IMR-90 (cell line): Measurements from ENCODE around the gene ITGB5. TPM values are rescaled to one million over a fixed set of nuclear protein-coding genes. Genes with fewer than 3 reads are reported as not detected.

Source experiments
- ATAC-seq: fragments of 200-7000 bp; cut with Tn5 transposase; 2 replicates; pipeline ENCODE4 v1.9.1; 2020; ENCODE audit warnings: low read depth, mild to moderate bottlenecking, moderate library complexity
- BruUV-seq: library from RNA; stranded (reverse); fragments of 400-500 nt; replicated peaks from 2 replicates; lab custom pipeline; 2021; lab: Mats Ljungman, UMichigan
- CTCF ChIA-PET: fragments of 300-600 bp; formaldehyde crosslinking; extraction: SDS; loops from one replicate; lab custom pipeline; 2021; ENCODE audit warnings: antibody characterized with exemption; lab: Yijun Ruan, JAX
- POLR2A ChIA-PET: fragments of 300-600 bp; sonication (Branson Sonifier 250); formaldehyde crosslinking; loops from one replicate; lab custom pipeline; 2022; ENCODE audit warnings: antibody characterized with exemption; ENCODE audit not compliant: unreplicated experiment; lab: Charles Lee
- DNase-seq: peaks from one replicate; pipeline ENCODE4 v3.0.0; 2013
- H2AFZ ChIP-seq: replicated peaks from 2 replicates; pipeline ENCODE3; 2013; ENCODE audit warnings: low read length, mild to moderate bottlenecking; ENCODE audit not compliant: poor library complexity
- H2AK5ac ChIP-seq: 2 replicates; pipeline ENCODE4 v1.6.1; 2013; ENCODE audit warnings: low read depth, low read length, inconsistent platforms
- H2AK9ac ChIP-seq: replicated peaks from 2 replicates; pipeline ENCODE3; 2013; ENCODE audit warnings: mild to moderate bottlenecking, low read depth, low read length, moderate library complexity; ENCODE audit not compliant: poor library complexity
- H2BK120ac ChIP-seq: 2 replicates; pipeline ENCODE4 v1.6.1; 2013; ENCODE audit warnings: low read depth, low read length, inconsistent platforms
- H2BK15ac ChIP-seq: 3 replicates; pipeline ENCODE4 v1.6.1; 2013; ENCODE audit warnings: low read depth, low read length, inconsistent platforms
- H2BK20ac ChIP-seq: 2 replicates; pipeline ENCODE4 v1.6.1; 2013; ENCODE audit warnings: low read depth, mild to moderate bottlenecking, inconsistent platforms, low read length, moderate library complexity
- H2BK5ac ChIP-seq: 2 replicates; pipeline ENCODE4 v1.6.1; 2013; ENCODE audit warnings: mild to moderate bottlenecking, low read depth, low read length, inconsistent platforms; ENCODE audit not compliant: poor library complexity, severe bottlenecking
- H3K14ac ChIP-seq: replicated peaks from 2 replicates; pipeline ENCODE4 v1.6.1; 2013; ENCODE audit warnings: low read depth, low read length, inconsistent platforms
- H3K18ac ChIP-seq: 2 replicates; pipeline ENCODE4 v1.6.1; 2013; ENCODE audit warnings: low read depth, low read length, control low read depth
- H3K23ac ChIP-seq: 2 replicates; pipeline ENCODE4 v1.6.1; 2013; ENCODE audit warnings: low read depth, low read length, inconsistent platforms
- H3K27ac ChIP-seq: 2 replicates; pipeline ENCODE4 v1.5.1; 2013; ENCODE audit warnings: mild to moderate bottlenecking, control low read depth, low read length; ENCODE audit not compliant: insufficient read depth
- H3K27me3 ChIP-seq: 2 replicates; pipeline ENCODE4 v1.6.1; 2013; ENCODE audit warnings: low read length; ENCODE audit not compliant: control insufficient read depth, insufficient read depth
- H3K36me3 ChIP-seq: 2 replicates; pipeline ENCODE4 v1.6.1; 2013; ENCODE audit warnings: low read length, mixed read lengths; ENCODE audit not compliant: control insufficient read depth, insufficient read depth
- H3K4ac ChIP-seq: 2 replicates; pipeline ENCODE4 v1.6.1; 2013; ENCODE audit warnings: low read depth, low read length, inconsistent platforms
- H3K4me1 ChIP-seq: 2 replicates; pipeline ENCODE4 v1.6.1; 2013; ENCODE audit warnings: low read length, mixed read lengths; ENCODE audit not compliant: control insufficient read depth, insufficient read depth
- H3K4me2 ChIP-seq: 2 replicates; pipeline ENCODE4 v1.6.1; 2013; ENCODE audit warnings: low read depth, mild to moderate bottlenecking, control low read depth, low read length, moderate library complexity
- H3K4me3 ChIP-seq: 2 replicates; pipeline ENCODE4 v1.5.1; 2013; ENCODE audit warnings: low read depth, mild to moderate bottlenecking, control low read depth, low read length, moderate library complexity; ENCODE audit not compliant: insufficient read depth
- H3K56ac ChIP-seq: 2 replicates; pipeline ENCODE4 v1.6.1; 2013; ENCODE audit warnings: low read length, inconsistent platforms; ENCODE audit not compliant: insufficient read depth; ENCODE audit errors: extremely low read depth
- H3K79me1 ChIP-seq, 2 experiments: 2 replicates each; pipeline ENCODE4 v1.6.1; 2013; ENCODE audit warnings: low read length in 2 of 2, inconsistent platforms in 1 of 2, low read depth in 1 of 2
- H3K9ac ChIP-seq: 2 replicates; pipeline ENCODE4 v1.6.1; 2013; ENCODE audit warnings: low read depth, low read length, control low read depth
- H3K9me1 ChIP-seq: 2 replicates; pipeline ENCODE4 v1.6.1; 2013; ENCODE audit warnings: low read length, inconsistent platforms; ENCODE audit not compliant: insufficient read depth
- H3K9me3 ChIP-seq: 2 replicates; pipeline ENCODE4 v1.6.1; 2013; ENCODE audit warnings: low read length; ENCODE audit not compliant: control insufficient read depth, insufficient read depth
- H4K20me1 ChIP-seq: 2 replicates; pipeline ENCODE4 v1.6.1; 2013; ENCODE audit warnings: low read length, inconsistent platforms; ENCODE audit not compliant: insufficient read depth
- H4K5ac ChIP-seq: 2 replicates; pipeline ENCODE4 v1.6.1; 2013; ENCODE audit warnings: mild to moderate bottlenecking, low read depth, low read length, control low read depth
- H4K8ac ChIP-seq, 2 experiments: 2 replicates each; pipeline ENCODE4 v1.6.1; 2013; ENCODE audit warnings: low read depth in 2 of 2, low read length in 2 of 2, control low read depth in 1 of 2, inconsistent platforms in 1 of 2
- H4K91ac ChIP-seq: 2 replicates; pipeline ENCODE4 v1.6.1; 2013; ENCODE audit warnings: low read depth, low read length, inconsistent platforms; ENCODE audit not compliant: insufficient read depth
- BHLHE40 ChIP-seq: fragments of 150-350 bp; IDR thresholded peaks from 2 replicates; pipeline ENCODE4 v1.6.1; 2016; ENCODE audit warnings: mild to moderate bottlenecking, low read depth, low read length
- CHD1 ChIP-seq: IDR thresholded peaks from 2 replicates; pipeline ENCODE4 v1.6.1; 2012; ENCODE audit warnings: low read depth, low read length, improper control_type of control experiment
- FOS ChIP-seq: fragments of 150-350 bp; IDR thresholded peaks from 2 replicates; pipeline ENCODE4 v1.6.1; 2016; ENCODE audit warnings: low read depth, low read length
- MAZ ChIP-seq: IDR thresholded peaks from 2 replicates; pipeline ENCODE4 v1.6.1; 2012; ENCODE audit warnings: low read depth, mild to moderate bottlenecking, low read length, improper control_type of control experiment, moderate library complexity, borderline replicate concordance
- MXI1 ChIP-seq: IDR thresholded peaks from 2 replicates; pipeline ENCODE4 v1.6.1; 2012; ENCODE audit warnings: low read depth, mild to moderate bottlenecking, low read length, moderate library complexity, borderline replicate concordance
- NFE2L2 ChIP-seq: fragments of 150-350 bp; IDR thresholded peaks from 2 replicates; pipeline ENCODE4 v1.6.1; 2016; ENCODE audit warnings: low read depth, mild to moderate bottlenecking, low read length
- POLR2A ChIP-seq: IDR thresholded peaks from 2 replicates; pipeline ENCODE4 v1.6.1; 2012; ENCODE audit warnings: mild to moderate bottlenecking, low read depth, low read length
- RAD21 ChIP-seq: IDR thresholded peaks from 2 replicates; pipeline ENCODE4 v1.6.1; 2012; ENCODE audit warnings: low read length, improper control_type of control experiment
- RCOR1 ChIP-seq: IDR thresholded peaks from 2 replicates; pipeline ENCODE4 v1.6.1; 2012; ENCODE audit warnings: mild to moderate bottlenecking, low read length, improper control_type of control experiment; ENCODE audit not compliant: insufficient replicate concordance
- SMC3 ChIP-seq: fragments of 150-350 bp; IDR thresholded peaks from 2 replicates; pipeline ENCODE4 v1.6.1; 2016; ENCODE audit warnings: low read depth, mild to moderate bottlenecking, antibody characterized with exemption, low read length, moderate library complexity
- USF2 ChIP-seq: fragments of 150-350 bp; IDR thresholded peaks from 2 replicates; pipeline ENCODE4 v1.6.1; 2017; ENCODE audit warnings: mild to moderate bottlenecking, antibody characterized with exemption, low read length, low read depth
- WGBS, 2 experiments: methylation state at CpG; one replicate each; pipeline versions ENCODE4 v1.1.5 to v1.1.7; 2013; ENCODE audit warnings: missing lambda C conversion rate in 2 of 2; ENCODE audit not compliant: insufficient read length in 1 of 2; ENCODE audit errors: extremely low coverage in 2 of 2; 5-methylcytosine and 5-hydroxymethylcytosine counted together
- dilution Hi-C: fragments of 300-500 bp; cut with HindIII; formaldehyde crosslinking; loops from one replicate; pipeline ENCODE4 v1.14.3; 2018; ENCODE audit warnings: low sequenced_read_pairs; ENCODE audit not compliant: unreplicated experiment
- in situ Hi-C: fragments of 300-500 bp; cut with MboI; formaldehyde crosslinking; loops from 3 replicates; pipeline ENCODE4 v1.14.3; 2019; ENCODE audit warnings: low sequenced_read_pairs, inconsistent platforms, mixed read lengths
- intact Hi-C: fragments of 100-400 bp; cut with micrococcal nuclease; formaldehyde crosslinking; loops from 2 replicates; pipeline ENCODE4 v1.10.0; 2022
- polyA plus RNA-seq, 3 experiments: library from polyadenylated mRNA; depleted of rRNA; stranded (reverse); fragments of >200 nt; gene quantifications; 2 replicates each; pipeline ENCODE4 v1.2.3, GENCODE V29; 2012; ENCODE audit warnings: low replicate concordance in 1 of 3
- total RNA-seq: library from RNA; depleted of rRNA; stranded (reverse); fragments of >200 nt; gene quantifications from 2 replicates; pipeline ENCODE4 v1.2.3, GENCODE V29; 2012

The ITGB5 gene
- total and polyA plus RNA-seq, 2 of the 4 experiments (the other 2 are of a cell fraction), result 85.0 to 101 TPM

DNA sequence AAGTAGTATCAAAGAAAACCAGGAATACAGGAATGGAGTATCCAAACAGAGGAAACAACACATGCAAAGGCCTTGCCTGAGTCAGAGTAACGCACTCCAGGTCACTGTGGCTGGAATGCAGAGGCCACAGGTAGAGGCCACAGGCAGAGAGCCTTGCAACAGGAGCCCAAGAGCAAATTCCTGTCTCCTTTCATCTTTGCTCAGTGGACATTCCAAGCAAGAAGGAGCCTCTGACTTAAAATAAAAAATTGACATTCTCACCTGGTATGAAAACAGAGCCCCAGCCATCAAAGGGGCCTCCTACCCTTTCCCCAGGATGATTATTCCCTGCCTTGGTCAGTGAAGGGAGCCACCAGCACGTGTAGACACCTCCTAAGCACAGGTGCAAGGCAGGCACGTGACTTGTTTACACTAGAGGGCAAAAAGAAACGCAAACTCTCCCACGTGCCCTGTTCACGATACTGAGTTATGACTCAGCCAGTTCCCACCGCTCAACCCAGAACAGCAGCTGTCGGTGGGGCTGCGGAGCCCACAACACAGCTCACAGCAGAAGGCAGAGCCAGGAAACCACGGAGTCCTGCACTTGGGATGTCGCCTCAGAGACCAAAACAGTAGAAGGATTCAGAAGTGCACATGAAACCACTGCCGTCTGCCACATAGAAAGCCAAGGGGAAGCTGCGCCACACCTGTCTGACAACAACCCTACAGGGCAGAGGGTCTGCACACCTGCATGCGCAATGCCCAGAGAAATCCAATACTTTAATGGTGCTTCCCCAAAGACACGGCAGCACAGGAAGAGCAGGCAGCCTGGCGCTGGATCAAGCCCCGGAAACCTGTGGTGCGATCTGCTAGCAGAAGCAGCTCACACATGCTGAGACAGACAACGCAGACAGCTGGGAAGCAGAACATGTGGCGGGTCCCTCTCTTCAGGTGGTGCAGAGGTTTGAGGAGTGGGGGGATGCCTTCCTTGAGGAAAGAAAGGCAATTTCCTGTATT, 52.1 kb downstream of the ITGB5 start:
- Histone ChIP-seq H3K56ac (no peak overlapping the region), H3K9me3 (no peaks in the 10 kb centered on the region), H4K5ac (0 out of 2 replicates have a peak overlapping the region, but pooled peaks have one; percentile 7), H3K4me2 (peak overlapping the region; percentile 16; the same call in 1 of the 2 replicates), H3K4ac (peak overlapping the region; percentile 78), H2BK5ac (peak overlapping the region; percentile 25), H4K20me1 (peaks cover 15% of the 10 kb centered on the region; the same call in 1 of the 2 replicates), H2AK5ac (peak overlapping the region; percentile 88), H4K91ac (peak overlapping the region; percentile 53), H3K27me3 (no peaks in the 10 kb centered on the region), H2BK120ac (peak overlapping the region; percentile 82), H4K8ac (peak overlapping the region; percentile 14 to 64; a peak in 3 of 4 replicates), H3K79me1 (peaks cover 19 to 76% of the 10 kb centered on the region in 2 experiments; a peak in 3 of 4 replicates), H3K27ac (peak overlapping the region; percentile 38), H3K4me1 (peaks cover 34% of the 10 kb centered on the region), H3K9ac (no peak overlapping the region), H3K18ac (peak overlapping the region; percentile 27), H3K23ac (peak overlapping the region; percentile 61), H2BK15ac (peak overlapping the region; percentile 69; the same call in 2 of the 3 replicates), H2AFZ (peak overlapping the region; percentile 4), H2BK20ac (peak overlapping the region; percentile 81), H3K36me3 (peaks cover 11% of the 10 kb centered on the region), H3K14ac (peak overlapping the region; percentile 56), H3K4me3 (no peak overlapping the region), H3K9me1 (peaks cover 30% of the 10 kb centered on the region), H2AK9ac (peak overlapping the region; percentile 31)
- dilution Hi-C loops (no loop called here), in situ Hi-C loops (no loop called here), intact Hi-C loops (loop anchor here (5.0 kb wide), 1 partner anchor 52 kb away; the partner anchor contains the start of gene ITGB5)
- WGBS, 2 experiments, result 39% methylated on average over 14 of the region's 20 CpGs; no CpG with 5 or more reads in 1 of the 2 experiments
- CTCF ChIA-PET, result interaction anchor here (0.6 to 0.9 kb wide), 3 partner anchors 8 to 74 kb away, joined by 3 read pairs; no protein-coding TSS in a partner anchor
- BruUV-seq, result no TSS peak
- DNase-seq (peak; percentile 98), ATAC-seq (peak; percentile 56)
- TF ChIP-seq MAZ (no peak; the same call in 1 of the 2 replicates), CHD1 (0 out of 2 replicates have a peak, but pooled peaks have one; percentile 13), POLR2A (no peak; the same call in 1 of the 2 replicates), SMC3 (no peak), FOS (peak; percentile 85), BHLHE40 (peak; percentile 100), USF2 (peak; percentile 98), RCOR1 (peak; percentile 99), MXI1 (0 out of 2 replicates have a peak, but pooled peaks have one; percentile 48), NFE2L2 (peak; percentile 76; the same call in 1 of the 2 replicates), RAD21 (no peak; the same call in 1 of the 2 replicates)
- POLR2A ChIA-PET, result interaction anchor here (0.6 kb wide), 1 partner anchor 16 kb away, joined by 5 read pairs; no protein-coding TSS in a partner anchor
